HG03442 (cell line): ENCODE results near the gene GP1BB.

Experiments used
- ATAC-seq: cut with Tn5 transposase; IDR thresholded peaks from one replicate; pipeline ENCODE4 v1.9.1; 2021; ENCODE audit warnings: mild to moderate bottlenecking, moderate library complexity; ENCODE audit not compliant: unreplicated experiment

Gene GP1BB

GRCh38 chr22:19739911-19740449, 16.6 kb downstream of the GP1BB start:
- no peak for ATAC-seq

GRCh38 chr22:19740586-19740985, 17.2 kb downstream of the GP1BB start:
- no peak for ATAC-seq

- no peak for ATAC-seq
These were observed 17.7 kb downstream of the GP1BB start for GRCh38 chr22:19741053-19741452.

- ATAC-seq: no peak
These were observed 19.1 kb downstream of the GP1BB start for GRCh38 chr22:19742160-19743066.

GRCh38 chr22:19743081-19743480, 19.7 kb downstream of the GP1BB start:
- ATAC-seq: no peak

GRCh38 chr22:19743651-19744050, 20.3 kb downstream of the GP1BB start:
- ATAC-seq: no peak

- ATAC-seq: no peak
These were observed 21.1 kb downstream of the GP1BB start for GRCh38 chr22:19744350-19745006.

GRCh38 chr22:19745155-19746101, 22.1 kb downstream of the GP1BB start:
- ATAC-seq: no peak

- no peak for ATAC-seq
These were observed 23.4 kb downstream of the GP1BB start for GRCh38 chr22:19746726-19747125.

GRCh38 chr22:19747551-19747950, 24.2 kb downstream of the GP1BB start:
- ATAC-seq: no peak

GRCh38 chr22:19748139-19748538, 24.8 kb downstream of the GP1BB start:
- ATAC-seq: no peak

- no peak for ATAC-seq
These were observed 25.8 kb downstream of the GP1BB start for GRCh38 chr22:19748991-19749664.

- no peak for ATAC-seq
These were observed 26.5 kb downstream of the GP1BB start for GRCh38 chr22:19749876-19750275.

GRCh38 chr22:19750507-19751490, 27.5 kb downstream of the GP1BB start:
- no peak for ATAC-seq

- no peak for ATAC-seq
These were observed 28.3 kb downstream of the GP1BB start for GRCh38 chr22:19751497-19752245.

GRCh38 chr22:19753090-19753842, 29.9 kb downstream of the GP1BB start:
- ATAC-seq: no peak

- no peak for ATAC-seq
These were observed 30.8 kb downstream of the GP1BB start for GRCh38 chr22:19753996-19754700.
